Keratinocyte (primary cell): ENCODE data around the gene RPL39L.

Source experiments
- CTCF ChIP-seq, 3 experiments: IDR thresholded peaks in 1 of 3; conservative IDR thresholded peaks in 1 of 3; optimal IDR thresholded peaks in 1 of 3; 2 replicates in 2 of 3; 3 replicates in 1 of 3; pipeline versions ENCODE3 to v1.5.1; 2011; ENCODE audit warnings: low read length in 3 of 3, mild to moderate bottlenecking in 3 of 3, moderate library complexity in 2 of 3, control low read depth in 1 of 3, inconsistent platforms in 1 of 3; ENCODE audit not compliant: insufficient read depth in 2 of 3; ENCODE audit errors: extremely low read depth in 1 of 3
- EZH2 ChIP-seq: IDR thresholded peaks from one replicate; pipeline ENCODE4 v1.6.1; 2012; ENCODE audit warnings: inconsistent platforms, mild to moderate bottlenecking, low read length, moderate library complexity

DNA sequence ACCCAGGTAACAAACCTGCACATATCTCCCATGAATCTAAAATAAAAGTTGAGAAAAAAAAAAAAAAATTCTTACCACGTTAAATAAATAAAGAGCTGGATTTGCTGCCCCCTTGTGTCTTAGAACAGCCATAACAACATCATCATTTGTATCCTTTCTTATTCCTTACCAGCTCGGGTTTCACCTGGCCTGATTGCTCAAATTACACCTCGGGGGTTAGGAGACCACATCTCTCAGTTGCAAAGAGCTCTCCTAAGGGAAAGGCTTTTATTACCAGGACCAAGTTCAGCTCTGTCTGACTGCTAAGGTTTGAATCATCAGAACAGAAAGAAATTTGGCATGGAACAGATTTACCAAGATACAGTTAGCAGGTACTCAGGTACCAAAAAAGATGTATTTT, 25.8 kb upstream of the RPL39L start:
- TF ChIP-seq CTCF (optimal IDR thresholded peaks at IDR 0.05 in 1 of 3, IDR thresholded peaks at IDR 0.05 in 1 of 3, conservative IDR thresholded peaks at IDR 0.05 in 1 of 3; ENCODE audit: extremely low read depth in 1 of 3, insufficient read depth in 2 of 3, low read length in 3 of 3) (peak; percentile 41 to 60 (median 44)), EZH2 (no peak)
